ENCODE measurements around the gene MAN1A1. TPM values are rescaled to one million over a fixed set of nuclear protein-coding genes. Genes with fewer than 3 reads are reported as not detected.

Gene MAN1A1
- total and polyA plus RNA-seq, 2 of the 4 experiments (the other 2 are of a cell fraction), result 5.9 to 6.4 TPM

- POLR2A ChIA-PET (ENCODE audit: unreplicated experiment), result no interaction called here
- no TSS peak for BruUV-seq (replicated peaks)
- intact Hi-C loops (cut with micrococcal nuclease), result loop anchor here (10.0 kb wide), 1 partner anchor 1994 kb away; the partner anchor contains the start of gene TBC1D32
Measured at GRCh38 chr6:119340796-119341487, 8.6 kb downstream of the MAN1A1 start.

More at GRCh38 chr6:119340796-119341487, 8.6 kb downstream of the MAN1A1 start:
- Histone ChIP-seq H3K4me2 (ENCODE audit: low read depth, low read length) (no peak overlapping the region), H3K36me3 (ENCODE audit: control insufficient read depth, insufficient read depth, low read length) (0 out of 2 replicates have a peak, but pooled peaks cover 3% of the 10 kb centered on the region), H2BK15ac (ENCODE audit: low read depth, low read length) (no peak overlapping the region), H4K5ac (ENCODE audit: low read depth, low read length) (no peak overlapping the region), H4K8ac (ENCODE audit: low read depth in 2 of 2, low read length in 2 of 2) (no peak overlapping the region), H3K56ac (ENCODE audit: extremely low read depth, insufficient read depth, low read length) (no peak overlapping the region), H3K18ac (ENCODE audit: low read depth, low read length) (no peak overlapping the region), H3K27ac (ENCODE audit: insufficient read depth, low read length) (no peak overlapping the region), H3K4me3 (ENCODE audit: insufficient read depth, low read depth, low read length) (no peak overlapping the region), H3K23ac (ENCODE audit: low read depth, low read length) (no peak overlapping the region), H4K91ac (ENCODE audit: insufficient read depth, low read depth, low read length) (no peak overlapping the region), H2AK5ac (ENCODE audit: low read depth, low read length) (no peak overlapping the region), H3K4me1 (ENCODE audit: control insufficient read depth, insufficient read depth, low read length) (peaks cover 2% of the 10 kb centered on the region; the same call in 1 of the 2 replicates), H2AK9ac (replicated peaks; ENCODE audit: low read depth, low read length, poor library complexity) (no peak overlapping the region), H2AFZ (replicated peaks; ENCODE audit: low read length, poor library complexity) (no peak overlapping the region), H3K9me1 (ENCODE audit: insufficient read depth, low read length) (0 out of 2 replicates have a peak, but pooled peaks cover 4% of the 10 kb centered on the region), H3K4ac (ENCODE audit: low read depth, low read length) (no peak overlapping the region), H2BK20ac (ENCODE audit: low read depth, low read length) (no peak overlapping the region), H2BK120ac (ENCODE audit: low read depth, low read length) (no peak overlapping the region), H2BK5ac (ENCODE audit: low read depth, low read length, poor library complexity, severe bottlenecking) (no peak overlapping the region), H3K27me3 (ENCODE audit: control insufficient read depth, insufficient read depth, low read length) (no peaks in the 10 kb centered on the region), H3K79me1 (ENCODE audit: low read depth in 1 of 2, low read length in 2 of 2) (no peaks in the 10 kb centered on the region), H3K9me3 (ENCODE audit: control insufficient read depth, insufficient read depth, low read length) (no peaks in the 10 kb centered on the region), H4K20me1 (ENCODE audit: insufficient read depth, low read length) (no peaks in the 10 kb centered on the region), H3K14ac (replicated peaks; ENCODE audit: low read depth, low read length) (no peak overlapping the region), H3K9ac (ENCODE audit: low read depth, low read length) (no peak overlapping the region)
- TF ChIP-seq MAZ (IDR thresholded peaks at IDR 0.05; ENCODE audit: borderline replicate concordance, low read depth, low read length), result no peak
- no peak for TF ChIP-seq RAD21 (IDR thresholded peaks at IDR 0.05; ENCODE audit: low read length)
- no peak for TF ChIP-seq RFX5 (IDR thresholded peaks at IDR 0.05; ENCODE audit: low read depth, low read length)
- TF ChIP-seq, protein P1, sequence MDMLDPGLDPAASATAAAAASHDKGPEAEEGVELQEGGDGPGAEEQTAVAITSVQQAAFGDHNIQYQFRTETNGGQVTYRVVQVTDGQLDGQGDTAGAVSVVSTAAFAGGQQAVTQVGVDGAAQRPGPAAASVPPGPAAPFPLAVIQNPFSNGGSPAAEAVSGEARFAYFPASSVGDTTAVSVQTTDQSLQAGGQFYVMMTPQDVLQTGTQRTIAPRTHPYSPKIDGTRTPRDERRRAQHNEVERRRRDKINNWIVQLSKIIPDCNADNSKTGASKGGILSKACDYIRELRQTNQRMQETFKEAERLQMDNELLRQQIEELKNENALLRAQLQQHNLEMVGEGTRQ (IDR thresholded peaks at IDR 0.05; ENCODE audit: low read depth, low read length), result no peak
- no peak for TF ChIP-seq MAFK (IDR thresholded peaks at IDR 0.05; ENCODE audit: low read depth, low read length)
- TF ChIP-seq FOS (IDR thresholded peaks at IDR 0.05; ENCODE audit: low read depth, low read length), result no peak
- no peak for TF ChIP-seq CEBPB (IDR thresholded peaks at IDR 0.05; ENCODE audit: low read depth, low read length)
- no peak for TF ChIP-seq CHD1 (IDR thresholded peaks at IDR 0.05; ENCODE audit: low read depth, low read length)
- no peak for TF ChIP-seq POLR2A (IDR thresholded peaks at IDR 0.05; ENCODE audit: low read depth, low read length)
- TF ChIP-seq SMC3 (IDR thresholded peaks at IDR 0.05; ENCODE audit: low read depth, low read length), result no peak
- TF ChIP-seq MXI1 (IDR thresholded peaks at IDR 0.05; ENCODE audit: borderline replicate concordance, low read depth, low read length), result no peak
- DNase-seq, result no peak
- CTCF ChIA-PET, result interaction anchor here (1.3 to 1.4 kb wide), 2 partner anchors 10 to 192 kb away, joined by 3 read pairs; no protein-coding TSS in a partner anchor
- dilution Hi-C loops (cut with HindIII; ENCODE audit: low sequenced_read_pairs, unreplicated experiment), result no loop called here
- no peak for ATAC-seq (ENCODE audit: low read depth)
- in situ Hi-C loops (cut with MboI; ENCODE audit: low sequenced_read_pairs), result no loop called here
- WGBS, 2 experiments (ENCODE audit: extremely low coverage in 2 of 2, insufficient read length in 1 of 2), result 80% methylated on average over 2 of the region's 8 CpGs; no CpG with 5 or more reads in 1 of the 2 experiments
